Suprapubic skin (tissue), 4 donors: ENCODE measurements around the gene GYG1. TPM values are rescaled to one million over a fixed set of nuclear protein-coding genes. Genes with fewer than 3 reads are reported as not detected.

Source experiments
- DNase-seq, 2 donors: peaks; one replicate each; pipeline ENCODE4 v3.0.0-alpha.2; 2019; ENCODE audit warnings: low spot score in 2 of 2
- H3K27ac ChIP-seq: fragments of 200-600 bp; sonication (generic); one replicate; pipeline ENCODE4 v1.5.1; 2019
- H3K27me3 ChIP-seq: fragments of 200-600 bp; sonication (generic); one replicate; pipeline ENCODE4 v1.5.1; 2019
- H3K36me3 ChIP-seq: fragments of 200-600 bp; sonication (generic); one replicate; pipeline ENCODE4 v1.5.1; 2019
- H3K4me1 ChIP-seq: fragments of 200-600 bp; sonication (generic); one replicate; pipeline ENCODE4 v1.5.1; 2019
- H3K4me3 ChIP-seq: fragments of 200-600 bp; sonication (generic); one replicate; pipeline ENCODE4 v1.5.1; 2019; ENCODE audit warnings: mild to moderate bottlenecking
- H3K9me3 ChIP-seq: fragments of 200-600 bp; sonication (generic); one replicate; pipeline ENCODE4 v1.5.1; 2019
- EP300 ChIP-seq: sonication (generic); formaldehyde crosslinking; IDR thresholded peaks from one replicate; pipeline ENCODE4 v1.6.1; 2017; ENCODE audit warnings: antibody characterized with exemption
- POLR2A ChIP-seq, 2 donors: fragments of 450-650 bp; IDR thresholded peaks; one replicate each; pipeline ENCODE4 v1.6.1; 2017; ENCODE audit warnings: antibody characterized with exemption in 2 of 2, mild to moderate bottlenecking in 2 of 2, moderate library complexity in 2 of 2
- POLR2AphosphoS5 ChIP-seq, 3 donors: sonication (generic); formaldehyde crosslinking; IDR thresholded peaks; one replicate each; pipeline ENCODE4 v1.6.1; 2017; ENCODE audit warnings: antibody characterized with exemption in 3 of 3
- WGBS: methylation state at CpG from one replicate; pipeline ENCODE4 v1.1.5; 2018; 5-methylcytosine and 5-hydroxymethylcytosine counted together
- total RNA-seq, 4 donors: library from RNA; depleted of rRNA; stranded (reverse); fragments of >200 nt; gene quantifications; one replicate each; pipeline ENCODE4 v1.1.0, GENCODE V29; 2016
- TF ChIP-seq, protein P1 (sequence below), 2 donors: fragments of 200-600 bp in 1 of 2; fragments of 450-650 bp in 1 of 2; sonication (generic) in 1 of 2; IDR thresholded peaks; one replicate each; pipeline ENCODE4 v1.5.1; 2016 to 2019; ENCODE audit warnings: antibody characterized with exemption in 2 of 2, mild to moderate bottlenecking in 1 of 2, moderate library complexity in 1 of 2

GYG1 gene
- 10 to 100 TPM in 3 of 4 donors, 1 to 10 TPM in 1; 9.3 to 17.5 (median 13.4) TPM for total RNA-seq

DNA sequence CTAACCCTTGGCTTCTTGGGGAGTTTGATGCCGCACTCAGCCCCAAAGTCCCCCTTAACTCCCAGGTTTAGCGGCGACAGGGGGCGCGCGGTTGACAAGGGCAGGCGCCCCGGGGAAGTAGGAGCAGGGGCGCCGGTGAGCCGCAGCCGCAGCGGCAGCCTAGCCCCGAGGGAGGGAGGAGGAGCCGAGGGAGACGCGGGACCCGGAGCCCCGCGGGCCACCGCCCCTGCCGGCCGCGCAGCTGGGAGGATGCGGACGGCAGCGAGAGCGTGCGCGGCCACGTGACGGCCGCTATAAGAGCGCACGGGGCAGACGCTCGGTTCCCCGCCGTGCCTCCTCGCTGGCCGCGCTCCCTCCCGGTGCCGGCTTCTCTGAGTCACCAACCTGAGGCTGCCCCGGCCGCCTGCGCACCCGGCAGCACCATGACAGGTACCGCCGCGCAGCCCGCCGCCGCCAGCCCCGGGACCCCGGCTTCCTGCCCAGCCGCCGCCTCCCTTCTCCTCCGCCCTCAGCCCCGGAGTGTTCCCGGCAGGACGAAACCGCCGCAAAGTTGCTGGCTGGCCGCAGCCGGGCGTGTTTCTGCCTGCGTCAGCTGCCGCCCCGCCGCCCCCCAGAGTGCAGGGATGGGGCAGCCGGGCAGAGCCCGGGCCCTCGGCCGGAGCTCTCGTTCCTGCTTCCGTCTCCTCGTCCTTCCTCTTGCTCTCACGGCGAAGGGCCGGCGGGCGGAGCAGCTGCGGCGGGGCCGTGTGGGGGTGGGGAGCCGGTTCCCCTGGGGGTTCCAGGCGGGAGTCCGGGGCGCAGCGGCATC lies at the start of gene GYG1:
GYG1 (plus strand) TSS at position 322 of the 808 bp plus-strand sequence; CDS start at position 423, 101 bp downstream.
- Histone ChIP-seq H3K36me3 (peaks cover 18% of the 10 kb centered on the region), H3K4me3 (peak within 1 kb of the TSS; percentile 74), H3K27me3 (no peaks in the 10 kb centered on the region), H3K27ac (peak within 1 kb of the TSS; percentile 91), H3K4me1 (peaks cover 23% of the 10 kb centered on the region), H3K9me3 (no peaks in the 10 kb centered on the region)
- TF ChIP-seq POLR2AphosphoS5 (IDR thresholded peaks at IDR 0.05) (peak in 2 of 3 donors; percentile 49 to 55), EP300 (no peak), POLR2A (IDR thresholded peaks at IDR 0.05) (peak; percentile 40 to 52)
- TF ChIP-seq, protein P1, sequence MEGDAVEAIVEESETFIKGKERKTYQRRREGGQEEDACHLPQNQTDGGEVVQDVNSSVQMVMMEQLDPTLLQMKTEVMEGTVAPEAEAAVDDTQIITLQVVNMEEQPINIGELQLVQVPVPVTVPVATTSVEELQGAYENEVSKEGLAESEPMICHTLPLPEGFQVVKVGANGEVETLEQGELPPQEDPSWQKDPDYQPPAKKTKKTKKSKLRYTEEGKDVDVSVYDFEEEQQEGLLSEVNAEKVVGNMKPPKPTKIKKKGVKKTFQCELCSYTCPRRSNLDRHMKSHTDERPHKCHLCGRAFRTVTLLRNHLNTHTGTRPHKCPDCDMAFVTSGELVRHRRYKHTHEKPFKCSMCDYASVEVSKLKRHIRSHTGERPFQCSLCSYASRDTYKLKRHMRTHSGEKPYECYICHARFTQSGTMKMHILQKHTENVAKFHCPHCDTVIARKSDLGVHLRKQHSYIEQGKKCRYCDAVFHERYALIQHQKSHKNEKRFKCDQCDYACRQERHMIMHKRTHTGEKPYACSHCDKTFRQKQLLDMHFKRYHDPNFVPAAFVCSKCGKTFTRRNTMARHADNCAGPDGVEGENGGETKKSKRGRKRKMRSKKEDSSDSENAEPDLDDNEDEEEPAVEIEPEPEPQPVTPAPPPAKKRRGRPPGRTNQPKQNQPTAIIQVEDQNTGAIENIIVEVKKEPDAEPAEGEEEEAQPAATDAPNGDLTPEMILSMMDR (IDR thresholded peaks at IDR 0.05): peak in 1 of 2 donors; percentile 16
- WGBS: 0% methylated on average over 28 of the region's 91 CpGs
- peak; percentile 86 to 88 for DNase-seq

DNA sequence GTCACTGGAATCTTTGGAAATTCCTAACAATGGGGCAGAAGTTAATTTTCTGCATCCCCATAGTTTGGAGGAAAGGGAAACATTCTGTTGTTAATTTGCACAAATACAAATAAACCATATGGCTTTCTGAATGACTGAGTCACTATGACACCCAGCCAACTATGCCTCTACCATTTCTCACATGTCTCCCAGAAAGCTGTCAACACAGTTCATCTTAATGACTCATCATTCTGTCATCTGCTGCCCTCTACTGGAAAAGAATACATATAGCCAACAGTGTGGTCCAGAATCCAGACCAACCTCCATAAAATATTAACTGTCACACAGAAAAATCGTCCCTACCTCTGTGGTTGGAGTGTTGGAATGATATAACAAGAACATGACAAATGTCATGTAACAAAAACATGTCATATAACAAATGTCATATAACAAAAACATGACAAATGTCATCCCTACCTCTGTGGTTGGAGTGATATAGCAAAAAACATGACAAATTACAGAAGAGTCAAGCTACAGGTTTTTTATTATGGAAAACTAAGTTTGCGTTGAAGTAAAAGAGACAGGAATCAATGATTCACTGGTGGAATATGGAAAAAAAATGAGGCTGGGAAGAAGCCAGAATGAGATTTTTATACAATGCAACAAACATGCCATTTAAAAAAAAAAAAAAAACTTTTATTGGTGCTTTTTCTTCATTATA lies 47.7 kb upstream of the GYG1 start:
- DNase-seq: no peak
- no peaks in the 10 kb centered on the region for H3K27me3 ChIP-seq
- H3K9me3 ChIP-seq: no peaks in the 10 kb centered on the region
- H3K36me3 ChIP-seq: no peaks in the 10 kb centered on the region
- H3K27ac ChIP-seq: no peak overlapping the region
- H3K4me3 ChIP-seq: no peak overlapping the region
- TF ChIP-seq POLR2AphosphoS5 (IDR thresholded peaks at IDR 0.05): no peak
- TF ChIP-seq, protein P1 (IDR thresholded peaks at IDR 0.05): peak; percentile 45 to 71
- H3K4me1 ChIP-seq: no peaks in the 10 kb centered on the region
- 2% methylated on average over 2 of the region's 2 CpGs for WGBS

DNA sequence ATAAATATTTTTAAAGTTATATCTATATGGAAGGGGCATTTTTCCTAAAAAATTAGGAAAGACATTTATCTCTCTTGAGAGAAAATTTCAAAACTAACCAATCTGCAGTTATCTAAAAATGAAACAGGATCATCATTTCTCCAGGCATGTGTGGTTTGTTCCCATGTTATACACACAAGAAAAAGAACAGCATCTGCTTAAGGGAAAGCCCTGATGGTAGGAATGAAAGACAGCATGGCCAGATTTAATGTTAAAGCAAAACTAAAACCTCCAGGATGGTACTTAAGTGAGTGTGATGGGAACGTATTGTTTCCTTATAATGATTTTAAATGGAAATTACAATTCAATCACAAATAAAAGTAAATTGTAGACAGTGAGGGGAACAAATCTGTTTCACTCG lies 46.2 kb upstream of the GYG1 start:
- H3K36me3 ChIP-seq: no peaks in the 10 kb centered on the region
- H3K4me3 ChIP-seq: no peak overlapping the region
- H3K9me3 ChIP-seq: no peaks in the 10 kb centered on the region
- WGBS: 81% methylated on average over 2 of the region's 2 CpGs
- H3K4me1 ChIP-seq: no peaks in the 10 kb centered on the region
- no peak for DNase-seq
- no peak for TF ChIP-seq EP300
- TF ChIP-seq POLR2A (IDR thresholded peaks at IDR 0.05): no peak
- TF ChIP-seq POLR2AphosphoS5 (IDR thresholded peaks at IDR 0.05): no peak
- TF ChIP-seq, protein P1 (IDR thresholded peaks at IDR 0.05): no peak
- no peaks in the 10 kb centered on the region for H3K27me3 ChIP-seq
- H3K27ac ChIP-seq: no peak overlapping the region

DNA sequence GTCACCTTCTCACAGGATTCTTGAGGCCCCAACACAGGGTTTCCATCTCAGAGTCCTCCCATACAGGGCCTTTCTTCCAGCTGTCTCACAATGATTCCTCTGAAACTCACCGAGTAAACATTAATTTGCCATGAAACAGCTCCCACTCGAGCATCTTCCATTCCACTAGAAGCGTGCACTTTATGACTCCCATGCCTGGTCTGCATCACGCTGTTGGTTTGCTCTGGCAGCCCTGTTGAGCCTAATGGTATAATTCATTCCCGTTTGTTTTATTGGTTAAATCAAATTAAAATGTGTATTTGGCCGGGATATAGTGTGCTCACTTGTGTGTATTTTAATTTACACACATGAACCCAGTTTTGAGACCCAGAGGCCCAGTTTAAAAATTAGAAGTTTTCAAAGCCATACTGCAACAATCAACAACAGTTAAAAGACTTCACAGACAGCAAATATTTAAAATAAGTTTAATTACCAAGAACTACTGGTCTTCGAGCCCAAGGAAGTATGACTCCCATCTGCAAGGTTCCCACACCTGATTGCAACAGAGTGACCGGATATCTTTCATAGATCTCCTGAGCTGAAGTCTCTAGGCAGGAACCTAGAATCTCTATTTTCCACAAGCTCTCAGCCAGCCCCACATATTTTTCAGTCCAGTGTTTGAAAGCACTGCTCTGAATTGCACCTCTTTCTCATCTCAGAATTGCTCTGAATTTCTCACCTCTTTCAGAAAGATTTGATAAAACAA lies 42.3 kb upstream of the GYG1 start:
- H3K9me3 ChIP-seq: no peaks in the 10 kb centered on the region
- H3K27me3 ChIP-seq: no peaks in the 10 kb centered on the region
- H3K36me3 ChIP-seq: no peaks in the 10 kb centered on the region
- H3K4me1 ChIP-seq: no peaks in the 10 kb centered on the region
- no peak for DNase-seq
- TF ChIP-seq, protein P1 (IDR thresholded peaks at IDR 0.05): no peak
- no peak for TF ChIP-seq POLR2AphosphoS5 (IDR thresholded peaks at IDR 0.05)
- TF ChIP-seq EP300: no peak
- no peak for TF ChIP-seq POLR2A (IDR thresholded peaks at IDR 0.05)
- WGBS: 89% methylated on average over 8 of the region's 8 CpGs
- no peak overlapping the region for H3K27ac ChIP-seq
- H3K4me3 ChIP-seq: no peak overlapping the region
